GM19438 (cell line): ENCODE measurements around the gene NHS.

Source experiments
- ATAC-seq: cut with Tn5 transposase; IDR thresholded peaks from one replicate; pipeline ENCODE4 v1.9.1; 2021; ENCODE audit warnings: low read depth; ENCODE audit not compliant: unreplicated experiment

NHS gene

DNA sequence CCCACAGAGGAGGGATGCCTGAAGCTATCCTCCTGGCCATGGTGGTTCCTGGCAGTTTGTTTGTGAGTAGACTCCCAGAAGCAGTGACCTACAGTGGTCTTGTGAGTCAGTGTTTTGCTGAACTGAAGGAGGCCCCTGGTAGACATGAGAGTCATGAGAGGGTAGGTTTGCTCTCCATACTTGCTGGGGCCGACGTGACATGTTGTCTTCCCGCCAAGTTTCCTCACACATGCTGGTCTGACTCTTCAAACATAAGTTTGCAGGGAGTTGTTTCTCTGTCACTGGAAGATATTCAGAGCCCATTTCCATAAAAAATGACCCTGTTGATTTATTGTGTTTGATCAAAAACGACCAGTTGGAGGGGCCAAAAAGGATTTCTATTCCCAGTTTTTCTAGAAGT lies 231.2 kb downstream of the NHS start:
- no peak for ATAC-seq

DNA sequence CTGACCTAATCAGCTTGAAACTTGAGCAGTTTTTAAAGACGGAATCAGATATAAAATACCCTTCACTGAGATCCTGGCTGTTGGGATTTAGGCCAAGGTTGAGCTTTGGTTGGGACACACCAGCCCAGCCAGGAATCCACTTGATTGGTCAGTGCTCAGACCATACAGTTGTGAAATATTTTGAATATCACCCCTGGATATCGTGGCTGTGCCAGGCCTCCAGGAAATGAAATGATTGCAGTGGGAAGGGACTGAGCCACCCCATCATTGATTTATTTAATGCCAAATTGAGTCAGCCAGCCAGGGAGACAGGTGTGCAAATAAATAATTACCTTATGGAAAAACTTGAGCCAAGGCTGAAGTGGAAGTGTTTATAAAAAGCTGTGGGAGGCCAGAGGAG lies 233.9 kb downstream of the NHS start:
- no peak for ATAC-seq

GRCh38 chrX:17610788-17611187 lies 235.8 kb downstream of the NHS start:
- no peak for ATAC-seq

DNA sequence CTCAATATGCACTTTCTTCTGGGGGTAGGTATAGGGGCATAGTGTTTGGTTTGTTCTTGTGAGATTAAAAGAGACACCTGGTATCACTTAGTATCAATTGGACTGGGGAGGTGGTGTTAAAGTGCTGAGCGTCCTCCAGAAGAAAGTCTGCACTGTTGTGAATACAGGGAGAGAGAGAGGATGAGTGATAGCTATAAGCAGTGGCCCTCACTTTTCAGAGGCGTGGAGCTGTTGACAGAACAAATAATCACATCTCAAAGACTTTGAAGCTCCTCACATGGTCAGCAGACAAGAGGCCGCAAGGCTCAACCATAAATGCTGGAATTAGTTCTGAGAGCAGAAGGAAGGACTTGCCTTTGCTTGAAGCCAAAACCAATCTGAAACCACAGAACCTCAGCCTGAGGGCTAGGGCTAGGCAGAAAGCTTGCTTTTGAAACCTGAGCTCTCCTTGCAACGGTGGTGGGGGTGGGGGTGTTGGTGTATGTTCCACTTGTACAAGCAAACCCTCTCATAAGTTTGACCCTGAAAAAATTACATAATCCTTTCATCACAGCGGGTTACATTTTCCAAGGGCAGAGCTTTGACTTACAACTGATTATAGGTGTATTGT lies 239.1 kb downstream of the NHS start:
- peak; percentile 89 for ATAC-seq

GRCh38 chrX:17616936-17617335 lies 241.9 kb downstream of the NHS start:
- ATAC-seq = no peak

- ATAC-seq = no peak
Observed at GRCh38 chrX:17617806-17618205, 242.8 kb downstream of the NHS start.

GRCh38 chrX:17621566-17622270 lies 246.7 kb downstream of the NHS start:
- ATAC-seq = no peak

DNA sequence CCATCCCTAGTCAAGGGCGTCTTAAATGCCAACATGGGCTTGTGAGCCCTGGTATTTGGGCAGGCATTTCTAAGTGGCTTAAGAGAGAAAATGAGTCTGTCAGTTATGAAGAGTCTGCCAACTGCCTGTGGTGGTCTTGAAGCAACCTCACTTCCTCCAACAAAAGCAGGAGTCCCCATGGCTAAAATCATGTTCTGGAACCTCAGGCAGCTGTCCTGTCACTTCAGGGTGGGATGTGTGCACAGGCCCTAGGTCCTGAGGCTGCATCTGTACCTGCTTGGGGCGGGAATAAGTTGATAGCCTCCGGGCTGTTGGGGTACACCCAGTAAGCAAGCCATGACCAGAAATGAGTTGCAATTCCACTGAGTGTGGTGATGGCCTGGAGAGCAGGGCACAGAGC lies 247.3 kb downstream of the NHS start:
- ATAC-seq = no peak

GRCh38 chrX:17623750-17624149 lies 248.8 kb downstream of the NHS start:
- no peak for ATAC-seq

DNA sequence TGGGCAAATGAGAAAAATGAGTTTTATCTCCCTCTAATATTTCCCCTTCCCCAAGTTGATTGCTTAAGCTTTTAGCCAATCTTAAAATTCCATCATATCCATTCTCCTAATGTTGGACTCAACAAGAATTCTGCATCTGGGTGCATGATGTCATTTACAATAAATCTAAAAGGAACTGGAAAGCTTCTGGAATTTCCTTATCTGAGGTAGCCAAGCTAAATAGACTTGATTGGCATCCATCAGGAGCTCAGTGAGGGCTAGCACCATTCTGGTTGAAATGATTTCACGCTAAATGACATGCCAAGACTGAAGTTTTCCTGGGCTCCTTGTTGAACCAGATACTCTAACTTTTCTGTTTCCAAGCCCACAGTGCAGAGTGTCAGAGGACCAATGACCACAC lies 252.0 kb downstream of the NHS start:
- no peak for ATAC-seq

DNA sequence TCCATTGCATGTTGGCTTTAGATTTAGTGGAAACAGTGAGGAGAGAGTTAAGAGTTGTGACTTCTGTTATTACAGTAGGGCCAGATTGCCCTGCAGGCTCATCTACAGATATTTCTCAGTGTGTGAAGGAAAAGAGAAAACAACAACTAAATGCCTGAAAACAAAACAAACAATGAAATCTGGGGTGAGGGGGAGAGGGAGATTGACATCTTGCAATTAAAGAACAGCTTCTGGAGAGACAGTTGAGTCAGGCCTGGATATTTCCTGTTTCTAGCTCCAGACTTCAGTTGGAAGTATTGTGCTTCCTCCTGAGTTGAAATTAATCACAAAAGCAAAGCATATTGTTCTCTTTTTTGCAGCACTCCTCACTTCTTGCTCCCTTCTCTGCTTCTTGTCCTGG lies 254.0 kb downstream of the NHS start:
- no peak for ATAC-seq

DNA sequence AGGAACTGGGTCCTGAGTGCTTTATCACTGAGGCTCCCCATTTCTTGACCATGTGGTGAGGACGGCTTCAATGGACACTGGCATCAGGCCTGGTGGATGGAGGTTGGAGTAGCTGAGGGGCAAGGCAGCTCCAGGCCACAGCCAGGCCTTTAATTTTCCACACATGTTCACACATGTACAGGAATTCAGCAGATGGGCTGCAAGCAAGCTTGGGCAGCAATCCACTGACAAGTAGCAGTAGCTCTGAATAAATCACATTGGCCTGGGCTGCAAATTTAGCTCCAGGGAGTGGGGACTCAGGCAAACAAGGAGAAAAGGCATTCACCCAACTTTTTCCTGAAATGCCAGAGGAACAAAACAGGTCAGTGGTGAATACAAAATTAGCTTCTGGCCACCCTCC lies 254.5 kb downstream of the NHS start:
- ATAC-seq = no peak

GRCh38 chrX:17631647-17632046 lies 256.6 kb downstream of the NHS start:
- ATAC-seq = no peak

- ATAC-seq = peak; percentile 75
Observed at GRCh38 chrX:17632942-17633341, 257.9 kb downstream of the NHS start.

DNA sequence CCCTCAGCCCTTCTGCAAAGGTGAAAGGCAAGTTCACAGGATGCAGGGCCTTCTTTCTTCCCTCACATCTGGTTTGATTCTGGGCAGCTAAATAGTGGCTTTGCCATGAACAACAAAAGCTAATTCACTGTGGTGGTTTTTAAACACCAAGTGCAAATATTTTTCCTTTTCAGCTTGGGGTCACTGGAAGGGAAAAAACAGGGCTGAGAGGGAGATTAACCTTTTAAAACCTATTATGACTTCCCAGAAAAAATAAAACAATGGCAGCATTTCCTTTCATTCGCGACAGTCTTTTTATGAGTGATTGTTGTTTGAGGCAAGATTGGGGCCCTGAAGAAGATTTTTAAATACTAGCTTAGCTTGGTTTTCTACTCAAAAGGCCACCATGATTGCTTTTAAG lies 258.5 kb downstream of the NHS start:
- no peak for ATAC-seq

DNA sequence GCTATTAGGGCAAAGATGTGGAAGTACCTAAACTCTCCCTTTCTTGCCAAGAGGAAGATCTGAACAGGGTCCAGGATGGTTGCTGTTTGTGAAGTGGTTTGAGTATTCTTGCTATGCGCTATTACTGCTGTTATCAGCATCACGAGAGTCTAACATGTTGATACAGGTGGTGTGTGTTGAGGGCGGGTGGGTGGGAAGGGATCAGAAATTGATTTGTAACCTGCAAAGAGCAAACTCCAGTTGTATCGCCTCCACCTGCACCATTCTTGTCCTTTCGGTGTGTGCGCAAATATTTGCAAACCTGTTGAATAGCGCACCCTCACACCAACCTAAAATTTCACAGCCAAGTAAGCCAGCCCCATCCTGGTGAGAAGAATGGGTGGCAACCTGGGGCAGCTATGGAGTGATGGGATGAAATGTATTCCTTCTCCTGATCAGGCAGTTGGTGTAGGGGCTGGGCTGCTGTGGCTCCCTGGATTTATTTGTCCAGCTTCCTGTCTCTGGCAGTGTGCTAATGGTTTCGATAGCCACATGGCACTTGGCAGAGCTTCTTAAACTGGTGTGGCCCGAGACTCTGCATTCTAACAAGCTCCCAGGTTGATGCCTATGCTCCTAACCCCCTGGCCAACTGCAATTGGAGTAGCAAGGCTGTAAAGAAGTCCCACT lies 259.7 kb downstream of the NHS start:
- ATAC-seq = no peak

DNA sequence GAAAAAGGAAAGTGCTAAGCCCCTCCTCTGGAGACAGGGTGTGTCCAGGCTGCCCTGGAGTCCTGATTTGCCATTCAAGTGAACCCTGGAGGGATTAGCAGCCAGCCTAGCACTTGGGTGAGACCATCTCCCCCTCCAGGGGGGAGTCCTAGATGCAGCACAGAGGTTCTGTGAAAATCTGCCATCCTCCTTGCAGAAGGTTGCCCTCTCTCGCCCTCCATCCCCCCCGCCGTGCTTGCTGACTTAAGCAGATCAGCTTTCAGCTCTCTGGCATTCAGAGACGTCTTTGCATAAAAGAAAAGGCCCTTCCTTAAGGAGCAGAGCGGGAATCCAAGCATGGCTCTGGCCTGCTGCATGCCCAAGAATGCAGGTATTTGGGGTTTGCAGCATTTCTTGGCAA lies 260.2 kb downstream of the NHS start:
- no peak for ATAC-seq

DNA sequence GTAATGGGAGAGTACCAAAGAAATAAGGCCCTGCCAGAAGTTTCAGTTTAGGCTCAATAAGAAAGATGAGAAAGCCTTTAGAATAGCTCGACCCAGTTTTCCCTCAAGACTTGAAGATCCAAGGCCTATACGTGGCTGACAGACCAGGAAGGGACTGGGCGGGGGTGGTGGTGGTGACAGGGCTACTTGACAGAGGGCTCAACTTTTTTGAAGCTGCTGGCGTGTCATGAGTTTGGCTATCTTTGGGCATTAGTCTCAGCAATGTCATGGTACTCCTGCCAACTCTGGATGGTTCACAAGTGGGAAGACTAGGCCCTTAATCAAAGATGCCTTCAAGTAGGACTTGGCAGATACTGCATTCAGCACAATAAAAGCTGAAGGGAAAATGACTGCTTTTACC lies 262.2 kb downstream of the NHS start:
- no peak for ATAC-seq

DNA sequence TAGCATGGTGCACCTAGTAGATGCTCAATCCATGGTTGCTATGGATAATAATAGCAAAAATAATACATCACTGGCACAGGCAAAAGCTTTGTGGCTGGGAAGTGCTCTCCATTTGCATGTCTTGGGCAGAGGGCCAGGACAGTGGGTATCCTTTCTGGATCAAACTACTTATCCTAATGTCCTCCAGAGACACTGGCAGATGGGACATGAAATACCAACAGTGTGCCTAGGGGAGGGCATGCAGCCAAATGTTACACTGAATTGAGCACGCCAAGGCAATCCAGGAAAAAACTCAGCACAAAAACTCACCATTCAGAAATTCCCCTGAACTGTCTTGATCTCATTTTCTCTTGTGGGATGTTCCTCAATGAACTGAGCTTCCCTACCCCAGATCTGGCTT lies 263.7 kb downstream of the NHS start:
- ATAC-seq = no peak

- ATAC-seq = no peak
Observed at GRCh38 chrX:17642891-17643290, 267.9 kb downstream of the NHS start.

- no peak for ATAC-seq
Observed at GRCh38 chrX:17643528-17643927, 268.5 kb downstream of the NHS start.

DNA sequence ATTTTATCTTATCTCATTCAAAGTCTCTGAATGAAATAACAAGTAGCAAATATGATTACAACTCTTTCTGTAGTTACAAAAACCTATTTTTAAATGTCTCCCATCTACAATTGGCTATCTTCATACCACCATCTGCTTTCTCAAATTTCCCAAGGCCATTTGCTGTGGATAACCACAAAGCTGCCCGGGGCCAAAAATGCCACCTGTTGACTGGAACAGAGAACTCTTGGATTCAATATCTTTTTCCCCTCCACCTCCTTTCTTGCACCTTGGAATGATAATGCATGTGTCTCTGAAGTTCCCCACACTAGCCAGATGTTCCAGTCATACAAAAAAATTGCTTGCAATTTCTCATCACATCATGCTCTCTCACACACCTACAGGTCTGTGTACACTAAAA lies 269.0 kb downstream of the NHS start:
- no peak for ATAC-seq
